Effector CD8-positive, alpha-beta T cell (primary cell): ENCODE results near the gene PI4KB.

Experiments
- DNase-seq: peaks from one replicate; lab custom pipeline; 2025; lab: John Stamatoyannopoulos, UW

Gene PI4KB

DNA sequence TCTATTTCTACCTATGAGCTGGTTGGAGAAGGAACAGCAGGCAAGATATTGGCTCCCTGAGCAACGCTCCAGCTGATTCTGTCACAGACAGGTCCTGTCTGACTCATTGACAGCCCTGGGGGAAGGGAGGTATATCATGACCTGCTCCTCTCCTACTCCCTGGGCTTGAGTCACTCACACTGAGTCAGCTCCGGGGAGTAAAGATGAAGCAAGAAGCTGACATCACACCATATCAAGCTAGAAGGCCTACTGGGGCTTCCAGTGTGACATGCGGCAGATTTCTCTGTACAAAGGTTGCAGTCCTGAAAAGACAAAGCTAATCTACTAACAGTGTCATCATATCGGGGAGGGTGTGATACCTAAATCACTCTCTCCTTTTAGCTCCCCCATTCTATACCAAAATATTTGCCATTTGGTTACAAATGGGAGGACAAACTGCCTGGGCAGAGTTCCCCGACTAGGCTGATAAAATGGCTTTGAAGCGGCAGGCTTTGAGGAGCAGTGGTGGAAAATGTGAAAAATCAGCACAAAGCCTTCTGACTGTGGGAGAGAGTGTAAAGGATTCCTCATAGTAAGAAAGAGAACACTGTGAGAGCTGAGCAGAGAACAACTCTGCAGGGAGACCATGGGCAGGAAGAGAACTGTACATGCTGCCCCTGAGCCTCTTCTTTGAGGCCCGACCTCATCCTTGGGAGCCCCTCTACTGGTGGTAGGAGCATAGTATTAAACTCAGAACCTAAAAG, 15.5 kb downstream of the PI4KB start:
- DNase-seq, result no peak

GRCh38 chr1:151311011-151311410, 16.2 kb downstream of the PI4KB start:
- DNase-seq, result no peak

DNA sequence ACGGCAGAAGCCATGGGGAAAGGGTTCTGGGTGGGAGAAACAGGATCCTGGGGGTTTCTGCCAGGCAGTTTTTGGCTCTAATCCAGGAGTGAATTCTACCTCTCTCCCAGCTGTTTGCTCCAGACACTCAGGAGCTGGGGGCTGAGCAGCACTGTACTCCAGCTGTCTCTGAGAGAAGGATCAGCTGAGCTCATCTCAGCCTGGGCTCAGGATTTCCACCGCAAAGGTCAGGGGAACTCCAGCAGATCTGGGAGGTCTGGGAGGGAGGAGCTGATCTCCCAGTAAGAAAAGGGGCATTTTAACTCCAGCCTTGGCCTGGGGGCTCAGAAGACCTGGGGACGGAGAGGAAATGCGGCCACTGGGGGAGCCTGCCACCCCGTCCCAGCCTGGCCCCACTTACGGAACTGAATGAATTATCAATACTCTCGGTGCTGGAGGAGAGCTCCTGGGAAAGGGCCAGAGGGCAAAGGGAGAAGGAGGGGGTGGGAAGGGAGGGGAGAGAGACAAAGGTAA, 17.3 kb downstream of the PI4KB start:
- no peak for DNase-seq

DNA sequence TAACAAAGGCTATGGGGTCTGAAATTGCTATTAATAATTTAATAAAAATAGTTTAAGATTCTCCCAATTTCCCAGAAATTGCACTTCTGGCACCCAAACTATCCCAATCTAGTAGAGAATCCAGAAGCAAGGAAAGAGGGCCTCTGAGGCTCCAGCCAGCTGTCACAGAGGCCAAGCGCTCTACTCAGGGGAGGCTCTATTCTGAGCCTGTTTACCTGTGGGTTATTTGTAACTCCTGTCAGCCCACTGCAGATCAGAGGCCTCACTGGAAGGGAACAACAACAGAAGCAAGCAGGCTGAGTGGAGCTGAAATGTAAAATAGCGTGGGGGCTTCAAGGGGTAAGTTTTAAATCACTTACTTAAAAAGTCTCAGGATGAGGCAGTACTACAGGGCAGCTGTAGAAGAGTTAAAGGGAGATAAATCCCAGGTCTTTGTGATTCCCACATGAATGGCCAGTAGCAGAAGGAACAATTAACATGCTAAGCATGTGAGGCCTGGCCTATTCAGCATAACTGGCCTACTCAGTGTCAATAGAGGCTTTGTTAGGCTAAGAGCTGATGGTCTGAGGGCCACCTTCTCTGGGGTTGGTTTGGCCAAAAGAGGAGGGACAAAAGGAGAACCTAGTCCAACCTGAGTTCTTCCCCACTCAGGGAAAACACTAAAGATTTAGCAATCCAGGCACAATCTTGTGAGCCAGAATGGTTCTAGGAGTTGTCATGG, 32.3 kb downstream of the PI4KB start:
- no peak for DNase-seq

- DNase-seq, result no peak
Measured at GRCh38 chr1:151293093-151293492, 34.1 kb downstream of the PI4KB start.

GRCh38 chr1:151292207-151293030, 34.8 kb downstream of the PI4KB start:
- no peak for DNase-seq

DNA sequence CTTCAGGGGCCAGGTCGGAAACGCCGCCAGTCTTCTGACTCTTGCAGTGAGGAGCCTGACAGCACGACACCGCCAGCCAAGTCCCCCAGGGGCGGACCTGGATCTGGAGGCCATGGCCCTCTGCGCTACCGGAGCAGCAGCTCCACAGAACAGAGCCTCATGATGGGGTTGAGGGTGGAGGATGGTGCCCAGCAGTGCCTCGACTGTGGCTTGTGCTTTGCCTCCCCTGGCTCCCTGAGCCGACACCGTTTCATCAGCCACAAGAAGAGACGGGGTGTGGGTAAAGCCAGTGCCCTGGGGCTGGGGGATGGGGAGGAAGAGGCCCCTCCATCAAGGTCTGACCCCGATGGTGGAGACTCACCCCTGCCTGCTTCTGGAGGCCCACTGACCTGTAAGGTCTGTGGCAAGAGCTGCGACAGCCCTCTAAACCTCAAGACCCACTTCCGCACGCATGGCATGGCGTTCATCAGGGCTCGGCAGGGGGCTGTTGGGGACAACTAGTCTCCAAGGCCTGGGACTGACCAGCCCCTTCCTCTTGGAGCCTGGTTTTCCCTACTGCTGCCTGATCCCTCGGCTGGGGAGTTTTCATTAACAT, 36.4 kb downstream of the PI4KB start:
- DNase-seq, result no peak

- DNase-seq, result no peak
Measured at GRCh38 chr1:151289991-151290708, 37.1 kb downstream of the PI4KB start.

DNA sequence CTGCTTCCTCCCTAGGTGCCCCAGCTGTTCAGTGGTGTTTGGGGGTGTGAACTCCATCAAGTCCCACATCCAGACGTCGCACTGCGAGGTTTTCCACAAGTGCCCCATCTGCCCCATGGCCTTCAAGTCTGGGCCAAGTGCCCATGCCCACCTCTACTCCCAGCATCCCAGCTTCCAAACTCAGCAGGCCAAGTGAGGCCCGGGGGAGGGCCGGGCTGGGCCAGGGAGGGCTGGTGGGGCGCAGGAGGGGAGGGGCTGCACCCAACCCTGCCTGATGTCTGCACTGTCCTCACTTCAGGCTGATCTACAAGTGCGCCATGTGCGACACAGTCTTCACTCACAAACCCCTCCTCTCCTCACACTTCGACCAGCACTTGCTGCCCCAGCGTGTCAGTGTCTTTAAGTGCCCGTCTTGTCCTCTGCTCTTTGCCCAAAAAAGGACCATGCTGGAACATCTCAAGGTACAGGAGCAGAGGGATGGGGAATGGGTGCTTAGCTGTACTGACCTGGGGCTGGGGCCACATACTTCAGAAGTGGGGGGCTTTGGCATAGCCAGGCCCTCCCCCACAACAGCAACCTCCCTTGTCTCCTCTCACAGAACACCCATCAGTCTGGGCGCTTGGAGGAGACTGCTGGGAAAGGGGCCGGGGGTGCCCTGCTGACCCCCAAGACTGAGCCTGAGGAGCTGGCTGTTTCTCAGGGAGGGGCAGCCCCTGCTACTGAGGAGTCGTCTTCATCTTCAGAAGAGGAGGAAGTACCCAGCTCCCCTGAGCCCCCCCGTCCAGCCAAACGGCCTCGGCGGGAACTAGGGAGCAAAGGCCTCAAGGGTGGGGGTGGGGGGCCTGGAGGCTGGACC, 37.9 kb downstream of the PI4KB start:
- no peak for DNase-seq

DNA sequence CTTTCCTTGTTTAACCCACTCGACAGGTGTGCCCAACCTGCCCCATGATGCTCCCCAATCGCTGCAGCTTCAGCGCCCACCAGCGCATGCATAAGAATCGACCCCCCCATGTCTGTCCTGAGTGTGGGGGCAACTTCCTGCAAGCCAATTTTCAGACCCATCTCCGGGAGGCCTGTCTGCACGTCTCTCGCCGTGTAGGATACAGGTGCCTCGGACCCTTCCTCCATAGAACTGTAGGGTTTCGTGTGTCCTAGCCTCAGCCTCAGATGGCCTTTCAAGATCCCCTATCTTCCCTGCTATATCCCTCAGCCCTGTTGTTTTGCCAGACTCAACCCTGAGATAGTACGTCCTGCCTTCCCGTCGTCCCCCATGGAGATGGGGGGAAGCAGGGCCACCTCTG, 38.7 kb downstream of the PI4KB start:
- DNase-seq, result no peak

DNA sequence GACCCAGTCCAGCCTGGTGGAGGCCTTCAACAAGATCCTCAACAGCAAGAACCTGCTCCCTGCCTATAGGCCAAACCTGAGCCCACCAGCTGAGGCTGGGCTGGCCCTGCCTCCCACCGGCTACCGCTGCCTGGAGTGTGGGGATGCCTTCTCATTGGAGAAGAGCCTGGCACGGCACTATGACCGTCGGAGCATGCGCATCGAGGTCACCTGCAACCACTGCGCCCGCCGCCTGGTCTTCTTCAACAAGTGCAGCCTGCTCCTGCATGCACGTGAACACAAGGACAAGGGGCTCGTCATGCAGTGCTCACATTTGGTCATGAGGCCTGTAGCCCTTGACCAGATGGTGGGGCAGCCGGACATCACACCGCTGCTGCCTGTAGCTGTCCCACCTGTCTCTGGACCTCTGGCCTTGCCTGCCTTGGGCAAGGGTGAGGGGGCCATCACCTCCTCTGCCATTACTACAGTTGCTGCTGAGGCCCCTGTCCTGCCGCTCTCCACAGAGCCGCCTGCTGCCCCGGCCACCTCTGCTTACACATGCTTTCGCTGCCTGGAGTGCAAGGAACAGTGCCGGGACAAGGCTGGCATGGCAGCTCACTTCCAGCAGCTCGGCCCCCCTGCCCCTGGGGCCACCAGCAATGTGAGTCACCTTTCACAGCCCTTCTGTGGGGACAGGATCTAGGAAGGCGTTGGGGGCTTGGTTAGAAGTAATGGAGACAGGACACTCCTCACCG, 39.3 kb downstream of the PI4KB start:
- no peak for DNase-seq

DNA sequence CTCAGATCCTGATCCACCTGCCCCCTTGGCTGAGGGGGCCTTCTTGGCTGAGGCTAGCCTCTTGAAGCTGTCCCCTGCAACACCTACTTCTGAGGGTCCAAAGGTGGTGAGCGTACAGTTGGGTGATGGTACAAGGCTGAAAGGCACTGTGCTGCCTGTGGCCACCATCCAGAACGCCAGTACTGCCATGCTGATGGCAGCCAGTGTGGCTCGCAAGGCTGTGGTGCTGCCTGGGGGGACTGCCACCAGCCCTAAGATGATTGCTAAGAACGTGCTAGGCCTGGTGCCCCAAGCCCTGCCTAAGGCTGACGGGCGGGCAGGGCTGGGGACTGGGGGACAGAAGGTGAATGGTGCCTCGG, 39.9 kb downstream of the PI4KB start:
- DNase-seq, result no peak

DNA sequence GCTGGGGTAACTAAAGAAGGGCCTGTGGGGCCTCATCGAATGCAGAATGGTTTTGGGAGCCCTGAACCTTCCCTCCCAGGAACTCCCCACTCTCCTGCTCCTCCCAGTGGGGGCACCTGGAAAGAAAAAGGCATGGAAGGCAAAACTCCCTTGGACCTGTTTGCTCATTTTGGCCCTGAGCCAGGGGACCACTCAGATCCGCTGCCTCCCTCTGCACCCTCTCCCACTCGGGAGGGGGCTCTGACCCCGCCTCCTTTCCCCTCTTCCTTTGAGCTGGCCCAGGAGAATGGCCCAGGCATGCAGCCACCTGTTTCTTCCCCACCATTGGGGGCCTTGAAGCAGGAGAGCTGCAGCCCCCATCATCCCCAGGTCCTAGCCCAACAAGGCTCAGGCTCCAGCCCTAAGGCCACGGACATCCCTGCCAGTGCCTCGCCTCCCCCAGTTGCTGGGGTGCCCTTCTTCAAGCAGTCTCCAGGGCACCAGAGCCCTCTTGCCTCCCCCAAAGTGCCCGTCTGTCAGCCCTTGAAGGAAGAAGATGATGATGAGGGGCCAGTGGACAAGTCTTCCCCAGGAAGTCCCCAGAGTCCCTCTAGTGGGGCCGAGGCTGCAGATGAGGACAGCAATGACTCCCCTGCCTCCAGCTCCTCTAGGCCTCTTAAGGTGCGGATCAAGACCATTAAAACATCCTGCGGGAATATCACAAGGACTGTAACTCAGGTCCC, 40.4 kb downstream of the PI4KB start:
- no peak for DNase-seq

GRCh38 chr1:151284013-151284577, 43.1 kb downstream of the PI4KB start:
- no peak for DNase-seq

DNA sequence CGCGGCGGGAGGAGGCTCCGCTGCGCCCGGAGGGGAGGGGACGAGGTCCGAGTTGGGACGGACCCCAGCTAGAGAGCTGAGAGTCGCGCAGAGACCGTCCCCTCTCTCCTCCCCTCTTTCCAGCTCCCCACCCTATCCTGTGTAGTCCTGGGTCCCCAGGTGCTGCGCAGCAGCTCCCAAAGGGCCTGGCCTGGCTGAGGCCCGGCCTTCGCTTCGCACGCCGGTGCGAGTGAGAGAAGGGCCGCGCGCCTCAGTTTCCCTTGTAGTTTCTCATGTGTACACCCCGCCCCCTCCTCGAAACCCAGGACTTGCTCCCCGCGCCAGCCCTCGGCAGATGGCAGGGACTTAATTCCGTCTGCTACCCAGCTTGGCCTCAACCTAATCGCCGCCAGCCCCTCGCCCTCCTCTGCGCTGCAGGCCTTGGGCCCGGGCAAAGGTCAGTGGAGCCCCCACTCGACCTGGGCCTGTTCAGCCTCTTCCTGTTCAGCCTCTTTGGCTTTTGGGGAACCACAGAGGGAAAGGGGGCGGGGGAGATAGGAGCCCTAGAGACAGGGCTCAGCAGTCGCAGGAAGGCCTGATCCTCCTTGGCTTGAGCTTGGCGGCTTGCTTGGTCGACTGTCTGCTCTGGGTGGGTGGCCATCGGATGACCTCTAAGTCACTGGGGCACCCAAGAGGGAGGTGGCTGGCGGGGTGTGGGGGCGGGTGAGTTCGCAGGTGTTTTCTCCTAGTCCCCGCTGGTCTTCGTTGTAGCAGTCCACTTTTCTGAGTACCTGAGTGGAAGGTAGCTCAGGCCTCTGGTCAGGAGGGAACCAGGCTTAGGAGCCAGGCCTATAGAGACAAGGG, 44.1 kb downstream of the PI4KB start:
- no peak for DNase-seq

DNA sequence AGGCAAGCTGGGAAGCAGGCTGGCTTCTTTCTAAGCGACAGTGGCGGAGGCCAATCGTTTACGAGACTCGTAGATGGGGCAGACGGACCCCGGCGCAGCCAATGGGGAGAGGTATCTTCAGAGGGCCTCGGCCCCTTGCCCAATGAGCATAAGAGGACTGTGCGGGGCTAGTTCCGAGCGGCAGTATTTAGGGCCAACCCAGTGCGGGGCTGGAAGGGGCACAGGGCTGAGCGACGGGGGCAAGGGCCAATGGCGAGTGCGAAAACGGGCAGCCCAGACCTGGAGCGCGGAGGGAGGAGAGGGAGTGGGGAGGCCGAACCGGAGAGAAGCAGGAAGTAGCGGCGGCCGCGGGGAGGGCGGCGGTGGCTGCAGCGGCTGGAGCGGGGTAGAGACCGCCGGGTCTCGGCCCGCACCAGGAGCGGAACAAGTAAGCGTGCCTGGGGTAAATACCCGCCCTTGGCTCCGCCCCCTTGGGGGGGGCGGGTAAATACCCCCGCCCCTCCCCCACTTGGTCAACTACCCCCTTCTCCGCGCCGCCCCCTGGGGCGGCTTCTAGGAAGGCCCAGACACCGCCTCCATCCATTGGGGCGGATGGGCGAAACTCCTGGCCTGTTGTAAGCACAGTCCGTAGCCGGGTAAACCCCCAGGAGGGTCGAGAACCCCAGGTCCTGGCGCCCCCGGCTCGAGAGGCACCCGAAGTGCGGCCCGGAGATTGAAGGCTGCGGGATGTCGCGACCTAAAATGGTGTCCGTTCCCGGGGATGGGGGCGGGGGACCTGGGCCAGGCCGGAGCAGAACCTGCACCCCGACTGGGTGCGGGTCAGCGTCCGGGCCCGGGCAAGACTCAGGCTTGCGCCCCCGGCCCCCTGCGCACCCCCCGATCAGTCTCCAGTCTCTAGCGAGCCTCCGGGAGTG, 45.0 kb downstream of the PI4KB start, which contains the start of gene ZNF687:
Gene ZNF687 (plus strand): TSS at position 331 of the 914 bp plus-strand sequence. CDS start 3,993 bp downstream, outside the sequence.
- peak; percentile 97 for DNase-seq
